WERI-Rb-1 (cell line): Measurements from ENCODE around the gene WDR93.

ENCODE experiments used
- DNase-seq: peaks from one replicate; pipeline ENCODE4 v3.0.0-alpha.2; 2020
- H3K27ac ChIP-seq: fragments of 250-450 bp; sonication (Bioruptor Pico); 2 replicates; pipeline ENCODE4 v1.5.1; 2020; ENCODE audit warnings: mild to moderate bottlenecking, moderate library complexity
- H3K27me3 ChIP-seq: fragments of 250-450 bp; sonication (Bioruptor Pico); 2 replicates; pipeline ENCODE4 v1.5.1; 2021; ENCODE audit warnings: mild to moderate bottlenecking, low read depth, moderate library complexity; ENCODE audit not compliant: insufficient read depth, severe bottlenecking
- H3K36me3 ChIP-seq: fragments of 250-450 bp; sonication (Bioruptor Pico); 2 replicates; pipeline ENCODE4 v1.5.1; 2020; ENCODE audit warnings: mild to moderate bottlenecking, moderate library complexity
- H3K4me3 ChIP-seq: 2 replicates; pipeline ENCODE4 v1.5.1; 2011; ENCODE audit warnings: low read depth, mild to moderate bottlenecking, control low read depth, low read length
- H3K9me3 ChIP-seq: fragments of 250-450 bp; sonication (Bioruptor Pico); 2 replicates; pipeline ENCODE4 v1.5.1; 2021; ENCODE audit warnings: mild to moderate bottlenecking, moderate library complexity; ENCODE audit not compliant: severe bottlenecking
- TF ChIP-seq, protein P1 (sequence below): IDR thresholded peaks from 2 replicates; pipeline ENCODE4 v1.5.1; 2011; ENCODE audit warnings: low read depth, mild to moderate bottlenecking, control low read depth, inconsistent platforms, low read length

WDR93 gene

DNA sequence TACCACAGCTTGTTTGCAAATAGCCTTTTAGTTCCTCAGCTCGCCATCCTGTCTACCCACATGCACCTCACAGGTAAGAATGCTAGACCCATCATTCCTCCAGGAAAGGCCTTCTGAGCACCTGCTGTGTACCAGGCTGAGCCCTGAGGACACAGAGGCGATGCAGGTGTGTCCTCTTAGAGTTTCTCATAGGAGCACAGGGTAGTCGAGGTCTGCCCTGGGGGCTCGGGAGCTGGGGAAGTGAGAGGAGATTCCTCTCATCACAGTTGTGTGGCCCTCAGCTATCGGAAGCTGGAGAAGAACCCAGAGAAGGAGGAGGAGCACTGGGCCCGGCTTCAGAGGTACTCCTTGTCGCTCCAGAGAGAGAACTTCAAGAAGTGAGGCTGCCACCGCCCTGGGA lies 52.4 kb downstream of the WDR93 start:
- DNase-seq: no peak
- Histone ChIP-seq H3K36me3 (no peaks in the 10 kb centered on the region), H3K27me3 (no peaks in the 10 kb centered on the region), H3K27ac (no peak overlapping the region), H3K9me3 (no peaks in the 10 kb centered on the region), H3K4me3 (no peak overlapping the region)
- TF ChIP-seq, protein P1, sequence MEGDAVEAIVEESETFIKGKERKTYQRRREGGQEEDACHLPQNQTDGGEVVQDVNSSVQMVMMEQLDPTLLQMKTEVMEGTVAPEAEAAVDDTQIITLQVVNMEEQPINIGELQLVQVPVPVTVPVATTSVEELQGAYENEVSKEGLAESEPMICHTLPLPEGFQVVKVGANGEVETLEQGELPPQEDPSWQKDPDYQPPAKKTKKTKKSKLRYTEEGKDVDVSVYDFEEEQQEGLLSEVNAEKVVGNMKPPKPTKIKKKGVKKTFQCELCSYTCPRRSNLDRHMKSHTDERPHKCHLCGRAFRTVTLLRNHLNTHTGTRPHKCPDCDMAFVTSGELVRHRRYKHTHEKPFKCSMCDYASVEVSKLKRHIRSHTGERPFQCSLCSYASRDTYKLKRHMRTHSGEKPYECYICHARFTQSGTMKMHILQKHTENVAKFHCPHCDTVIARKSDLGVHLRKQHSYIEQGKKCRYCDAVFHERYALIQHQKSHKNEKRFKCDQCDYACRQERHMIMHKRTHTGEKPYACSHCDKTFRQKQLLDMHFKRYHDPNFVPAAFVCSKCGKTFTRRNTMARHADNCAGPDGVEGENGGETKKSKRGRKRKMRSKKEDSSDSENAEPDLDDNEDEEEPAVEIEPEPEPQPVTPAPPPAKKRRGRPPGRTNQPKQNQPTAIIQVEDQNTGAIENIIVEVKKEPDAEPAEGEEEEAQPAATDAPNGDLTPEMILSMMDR: no peak

DNA sequence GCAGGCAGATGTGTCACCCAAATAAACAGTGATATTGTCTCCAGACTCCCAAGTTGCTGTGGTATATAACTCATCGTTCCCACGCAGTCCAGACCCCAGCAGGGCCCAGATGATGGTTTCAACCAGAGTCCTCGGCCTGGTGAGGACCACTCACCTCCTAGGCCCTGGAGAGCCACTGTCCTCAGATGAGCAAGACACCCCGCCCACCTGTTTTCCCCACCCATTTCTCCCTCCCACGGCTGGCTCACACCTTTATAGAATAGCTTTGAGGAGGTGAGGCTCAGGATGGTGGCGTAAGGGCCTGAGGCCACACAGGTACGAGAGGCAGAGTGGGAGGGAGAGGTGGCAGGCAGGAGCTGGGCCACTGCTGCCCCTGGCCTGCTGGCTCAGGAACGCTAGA lies 53.0 kb downstream of the WDR93 start:
- DNase-seq: no peak
- no peaks in the 10 kb centered on the region for H3K27me3 ChIP-seq
- TF ChIP-seq, protein P1: no peak
- H3K27ac ChIP-seq: no peak overlapping the region
- no peaks in the 10 kb centered on the region for H3K9me3 ChIP-seq
- H3K36me3 ChIP-seq: no peaks in the 10 kb centered on the region
- no peak overlapping the region for H3K4me3 ChIP-seq

DNA sequence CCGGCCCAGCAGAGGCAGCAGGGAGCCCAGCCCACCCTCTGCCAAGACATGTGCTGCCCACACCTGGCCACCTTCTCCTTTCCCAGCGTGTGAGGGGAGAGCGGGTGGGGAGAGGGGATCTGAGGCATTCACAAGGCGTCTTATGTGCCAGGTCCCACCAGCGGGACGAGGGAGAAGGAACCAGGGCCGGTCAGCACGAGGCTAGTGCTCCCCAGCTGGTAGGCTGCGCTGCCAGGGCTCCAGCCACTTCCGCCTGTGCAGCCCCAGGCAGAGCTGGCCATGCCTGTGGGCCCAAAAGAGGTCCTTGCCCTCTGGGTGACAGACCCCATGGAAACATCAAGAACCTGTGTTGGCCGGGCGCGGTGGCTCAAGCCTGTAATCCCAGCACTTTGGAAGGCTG lies 54.5 kb downstream of the WDR93 start:
- Histone ChIP-seq H3K36me3 (no peaks in the 10 kb centered on the region), H3K9me3 (no peaks in the 10 kb centered on the region), H3K27ac (no peak overlapping the region), H3K4me3 (no peak overlapping the region), H3K27me3 (no peaks in the 10 kb centered on the region)
- DNase-seq: no peak
- TF ChIP-seq, protein P1: no peak

DNA sequence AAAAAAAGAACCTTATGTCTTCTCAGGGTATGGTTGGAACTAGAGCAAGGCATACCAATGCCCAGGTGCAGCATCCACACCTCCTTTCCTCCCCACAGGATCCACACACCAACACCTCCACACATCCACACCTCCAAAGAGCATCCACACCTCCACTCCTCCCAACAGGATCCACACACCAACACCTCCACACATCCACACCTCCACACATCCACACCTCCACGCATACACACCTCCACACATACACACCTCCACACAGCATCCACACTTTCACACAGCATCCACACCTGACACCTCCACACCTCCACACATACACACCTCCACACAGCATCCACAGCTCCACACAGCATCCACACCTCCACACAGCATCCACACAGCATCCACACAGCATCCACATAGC lies 55.2 kb downstream of the WDR93 start:
- H3K36me3 ChIP-seq: no peaks in the 10 kb centered on the region
- no peaks in the 10 kb centered on the region for H3K27me3 ChIP-seq
- no peaks in the 10 kb centered on the region for H3K9me3 ChIP-seq
- no peak for DNase-seq
- no peak overlapping the region for H3K27ac ChIP-seq
- no peak overlapping the region for H3K4me3 ChIP-seq
- TF ChIP-seq, protein P1: no peak

- H3K4me3 ChIP-seq: no peak overlapping the region
- TF ChIP-seq, protein P1: no peak
- H3K9me3 ChIP-seq: no peaks in the 10 kb centered on the region
- no peaks in the 10 kb centered on the region for H3K36me3 ChIP-seq
- no peaks in the 10 kb centered on the region for H3K27me3 ChIP-seq
- no peak for DNase-seq
- no peak overlapping the region for H3K27ac ChIP-seq
Observed at GRCh38 chr15:89746386-89746780, 55.8 kb downstream of the WDR93 start.
